K562 (cell line): Measurements from ENCODE around the gene GABRB1. TPM values are rescaled to one million over a fixed set of nuclear protein-coding genes. Genes with fewer than 3 reads are reported as not detected.

ENCODE experiments used
- ATAC-seq: fragments of 200-7000 bp; cut with Tn5 transposase; 3 replicates; pipeline ENCODE4 v1.9.1; 2020; ENCODE audit warnings: moderate library complexity
- BruUV-seq: library from RNA; stranded (reverse); fragments of 400-500 nt; replicated peaks from 2 replicates; lab custom pipeline; 2021; lab: Mats Ljungman, UMichigan
- CTCF ChIA-PET: fragments of 300-600 bp; formaldehyde crosslinking; extraction: SDS; loops from one replicate; lab custom pipeline; 2021; ENCODE audit warnings: low intra/inter-chr PET ratio; lab: Yijun Ruan, JAX
- POLR2A ChIA-PET: fragments of 300-600, 350-650 bp; sonication (Branson Sonifier 250); formaldehyde crosslinking; extraction: SDS; loops from one replicate; lab custom pipeline; 2021; ENCODE audit warnings: antibody characterized with exemption, inconsistent platforms; lab: Yijun Ruan, JAX
- DNase-seq, 4 experiments: peaks; one replicate each; pipeline versions ENCODE4 v3.0.0 to v3.0.0-alpha.2; 2011 to 2018; ENCODE audit warnings: low spot score in 3 of 4, mixed read lengths in 3 of 4; ENCODE audit errors: extremely low read depth in 1 of 4
- FAIRE-seq: peaks from 2 replicates; lab custom pipeline; 2011; peaks lifted over from hg19 to GRCh38; lab: Jason Lieb, UNC
- H2AFZ ChIP-seq: 2 replicates; pipeline ENCODE4 v1.6.0; 2011; ENCODE audit warnings: low read depth, low read length, control low read depth, inconsistent platforms
- H3K27ac ChIP-seq: fragments of 200-600 bp; 3 replicates; pipeline ENCODE4 v1.8.0; 2011; ENCODE audit warnings: low read depth, mild to moderate bottlenecking, control low read depth, inconsistent platforms, low read length, moderate library complexity, mixed read lengths; ENCODE audit errors: extremely low read depth
- H3K27me3 ChIP-seq, 2 experiments: fragments of 300-600 bp in 1 of 2; 2 replicates in 1 of 2; 3 replicates in 1 of 2; pipeline versions ENCODE4 v1.6.0 to v1.8.0; 2011; ENCODE audit warnings: inconsistent platforms in 2 of 2, low read length in 2 of 2, mild to moderate bottlenecking in 1 of 2, mixed read lengths in 1 of 2, moderate library complexity in 1 of 2; ENCODE audit not compliant: control insufficient read depth in 2 of 2, insufficient read depth in 2 of 2
- H3K36me3 ChIP-seq: fragments of 300-600 bp; 3 replicates; pipeline ENCODE4 v1.8.0; 2011; ENCODE audit warnings: mild to moderate bottlenecking, low read length, inconsistent platforms; ENCODE audit not compliant: control insufficient read depth, insufficient read depth
- H3K4me1 ChIP-seq, 2 experiments: fragments of 200-600 bp in 1 of 2; replicated peaks in 1 of 2; 2 replicates in 1 of 2; 3 replicates in 1 of 2; pipeline versions ENCODE4 v1.5.1 to v1.8.0; 2011; ENCODE audit warnings: inconsistent platforms in 2 of 2, low read length in 2 of 2, mild to moderate bottlenecking in 1 of 2, mixed read lengths in 1 of 2, moderate library complexity in 1 of 2; ENCODE audit not compliant: control insufficient read depth in 2 of 2, insufficient read depth in 2 of 2
- H3K4me2 ChIP-seq: 2 replicates; pipeline ENCODE4 v1.6.1; 2011; ENCODE audit warnings: low read length, control low read depth, inconsistent platforms, mixed read lengths; ENCODE audit not compliant: insufficient read depth
- H3K4me3 ChIP-seq: fragments of 200-600 bp; sonication (generic), shearing (Covaris generic); 2 replicates; pipeline ENCODE4 v1.5.1; 2016; ENCODE audit warnings: control low read depth, inconsistent platforms
- H3K79me2 ChIP-seq: fragments of 200-600 bp; 3 replicates; pipeline ENCODE4 v1.8.0; 2011; ENCODE audit warnings: low read length, inconsistent platforms; ENCODE audit not compliant: control insufficient read depth, insufficient read depth
- H3K9ac ChIP-seq, 2 experiments: 2 replicates each; pipeline versions ENCODE4 v1.6.0 to v1.6.1; 2011; ENCODE audit warnings: low read depth in 2 of 2, low read length in 2 of 2, control low read depth in 1 of 2, inconsistent platforms in 1 of 2, mild to moderate bottlenecking in 1 of 2, mixed read lengths in 1 of 2; ENCODE audit not compliant: insufficient read depth in 1 of 2
- H3K9me1 ChIP-seq: one replicate; pipeline ENCODE4 v1.6.0; 2011; ENCODE audit warnings: inconsistent platforms, mild to moderate bottlenecking, low read length, moderate library complexity; ENCODE audit not compliant: control insufficient read depth, insufficient read depth
- H3K9me3 ChIP-seq: replicated peaks from 2 replicates; pipeline ENCODE4 v1.5.1; 2011; ENCODE audit warnings: low read depth, low read length, inconsistent platforms; ENCODE audit not compliant: control insufficient read depth, insufficient read depth
- H4K20me1 ChIP-seq: replicated peaks from 2 replicates; pipeline ENCODE4 v1.6.1; 2011; ENCODE audit warnings: low read length, inconsistent platforms, mixed read lengths; ENCODE audit not compliant: control insufficient read depth, insufficient read depth
- BRF1 ChIP-seq: IDR thresholded peaks from 3 replicates; pipeline ENCODE4 v1.6.1; 2011; ENCODE audit warnings: borderline replicate concordance, mild to moderate bottlenecking; ENCODE audit not compliant: insufficient read length; ENCODE audit errors: extremely low read depth
- MYBL2 ChIP-seq, 2 experiments: fragments of 450-650 bp in 1 of 2; sonication (generic) in 1 of 2; formaldehyde crosslinking in 1 of 2; IDR thresholded peaks; 2 replicates each; pipeline versions ENCODE4 v1.6.1 to v1.8.1; 2017 to 2022; ENCODE audit warnings: borderline replicate concordance in 1 of 2, inconsistent platforms in 1 of 2, low read depth in 1 of 2, mild to moderate bottlenecking in 1 of 2, missing genetic modification reagents in 1 of 2, moderate library complexity in 1 of 2
- NKRF ChIP-seq: fragments of 450-650 bp; IDR thresholded peaks from 2 replicates; pipeline ENCODE4 v1.6.1; 2016; ENCODE audit warnings: borderline replicate concordance
- PREB ChIP-seq: sonication (generic); formaldehyde crosslinking; IDR thresholded peaks from 2 replicates; pipeline ENCODE4 v1.8.1; 2023; ENCODE audit warnings: mild to moderate bottlenecking, missing genetic modification reagents
- SMARCC2 ChIP-seq: fragments of 450-650 bp; IDR thresholded peaks from 2 replicates; pipeline ENCODE4 v1.6.1; 2017; ENCODE audit warnings: antibody characterized with exemption, moderate library complexity, mild to moderate bottlenecking, low read depth
- TRIM28 ChIP-seq: fragments of 450-650 bp; IDR thresholded peaks from 2 replicates; pipeline ENCODE4 v1.6.1; 2017
- TSC22D4 ChIP-seq: fragments of 450-650 bp; IDR thresholded peaks from 2 replicates; pipeline ENCODE4 v1.6.1; 2016; ENCODE audit warnings: missing genetic modification characterization, missing biosample characterization, control low read depth
- ZNF239 ChIP-seq: fragments of 250-450 bp; sonication (Bioruptor Pico); IDR thresholded peaks from 2 replicates; pipeline ENCODE4 v1.4.0; 2020; ENCODE audit warnings: mild to moderate bottlenecking
- ZNF707 ChIP-seq: fragments of 250-450 bp; sonication (Bioruptor Pico); conservative IDR thresholded peaks from 2 replicates; pipeline ENCODE4 v1.8.0; 2022; ENCODE audit warnings: inconsistent platforms, mild to moderate bottlenecking, moderate library complexity
- WGBS: fragments of 100-300 bp; shearing (Covaris generic); methylation state at CpG from one replicate; pipeline ENCODE4 v1.1.6; 2016; ENCODE audit warnings: low coverage, mixed read lengths; ENCODE audit not compliant: insufficient coverage; ENCODE audit errors: missing lambda C conversion rate; 5-methylcytosine and 5-hydroxymethylcytosine counted together
- in situ Hi-C: fragments of 300-500 bp; cut with MboI; formaldehyde crosslinking; loops from 4 replicates; pipeline ENCODE4 v1.15.0; 2018; ENCODE audit warnings: inconsistent platforms, mixed read lengths
- intact Hi-C: fragments of 100-400 bp; cut with micrococcal nuclease; formaldehyde crosslinking; loops from 2 replicates; pipeline ENCODE4 v1.14.2; 2022
- polyA plus RNA-seq, 8 experiments: library from polyadenylated mRNA; depleted of rRNA in 4 of 8; stranded (reverse) in 5 of 8; unstranded in 3 of 8; fragments of >200 nt; fragmentation: Nextera tagmentation in 2 of 8; fragmentation: Illumina TruSeq in 1 of 8; extraction: Ambion mirVana in 2 of 8; extraction: Trizol in 1 of 8; gene quantifications; 2 replicates each; pipeline versions ENCODE4 v1.2.1 to v1.2.3, GENCODE V29; 2011 to 2014; ENCODE audit warnings: inconsistent platforms in 1 of 8, missing spikeins in 1 of 8
- total RNA-seq, 7 experiments: library from RNA; depleted of rRNA in 6 of 7; stranded (reverse); fragments of >200 nt in 6 of 7; fragmentation: Illumina TruSeq in 2 of 7; extraction: Trizol in 2 of 7; gene quantifications; 2 replicates each; pipeline versions ENCODE4 v1.2.1 to v1.2.3, GENCODE V29; 2011 to 2021; ENCODE audit warnings: low replicate concordance in 1 of 7
- TF ChIP-seq, protein P1 (sequence below): fragments of 250-450 bp; sonication (Bioruptor Pico); IDR thresholded peaks from 2 replicates; pipeline ENCODE4 v1.9.0; 2021; ENCODE audit warnings: mild to moderate bottlenecking, inconsistent platforms
- TF ChIP-seq, protein P2 (sequence below): fragments of 450-650 bp; IDR thresholded peaks from 2 replicates; pipeline ENCODE4 v1.7.1; 2018; ENCODE audit warnings: mild to moderate bottlenecking, low read depth; ENCODE audit not compliant: partially characterized antibody
- TF ChIP-seq, protein P3 (sequence below): fragments of 250-450 bp; sonication (Bioruptor Pico); IDR thresholded peaks from 2 replicates; pipeline ENCODE4 v1.4.0; 2020; ENCODE audit warnings: mild to moderate bottlenecking

Gene GABRB1
- total and polyA plus RNA-seq, 9 of the 15 experiments (the other 6 are each of a cell fraction or from before 2014, with no cell fraction given): not detected

DNA sequence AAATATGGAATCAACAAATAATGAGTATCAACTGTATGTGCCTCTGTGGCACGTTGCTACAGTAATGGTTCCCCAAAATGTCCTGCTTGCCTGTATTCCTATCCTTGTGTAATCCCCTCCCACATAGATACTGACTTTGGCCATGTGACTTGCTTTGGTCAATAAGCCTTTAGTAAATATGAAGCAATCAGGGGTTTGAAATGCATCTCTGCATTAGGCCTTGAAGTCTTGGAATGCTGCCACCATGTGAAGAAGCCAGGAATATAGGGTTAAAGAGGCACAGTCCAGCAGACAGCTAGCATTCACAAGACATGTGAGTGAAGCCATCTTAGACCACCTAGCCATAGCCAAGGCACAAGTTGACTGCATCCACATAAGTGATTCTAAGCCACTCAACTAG is 190.9 kb downstream of the GABRB1 start:
- FAIRE-seq (no peak), ATAC-seq (no peak), DNase-seq (no peak)
- CTCF ChIA-PET: no interaction called here
- in situ Hi-C loops: no loop called here
- WGBS: 0% methylated on average over 1 of the region's 1 CpG
- no peaks in the 10 kb centered on the region for H4K20me1 ChIP-seq
- H3K4me2 ChIP-seq: no peak overlapping the region
- H3K4me3 ChIP-seq: no peak overlapping the region
- no peaks in the 10 kb centered on the region for H3K9me3 ChIP-seq
- no TSS peak for BruUV-seq
- no peaks in the 10 kb centered on the region for H3K4me1 ChIP-seq
- H3K27ac ChIP-seq: no peak overlapping the region
- no peaks in the 10 kb centered on the region for H3K9me1 ChIP-seq
- no peak overlapping the region for H3K9ac ChIP-seq
- intact Hi-C loops: no loop called here
- H3K79me2 ChIP-seq: no peaks in the 10 kb centered on the region
- H3K27me3 ChIP-seq: no peaks in the 10 kb centered on the region
- no peak overlapping the region for H2AFZ ChIP-seq
- POLR2A ChIA-PET: interaction anchor here (0.6 kb wide), 1 partner anchor 522 kb away, joined by 4 read pairs; no protein-coding TSS in a partner anchor
- no peaks in the 10 kb centered on the region for H3K36me3 ChIP-seq
- TF ChIP-seq SMARCC2: no peak
- TF ChIP-seq BRF1: no peak
- TF ChIP-seq ZNF707 (CRISPR knock-in tag): no peak
- TF ChIP-seq, protein P1, sequence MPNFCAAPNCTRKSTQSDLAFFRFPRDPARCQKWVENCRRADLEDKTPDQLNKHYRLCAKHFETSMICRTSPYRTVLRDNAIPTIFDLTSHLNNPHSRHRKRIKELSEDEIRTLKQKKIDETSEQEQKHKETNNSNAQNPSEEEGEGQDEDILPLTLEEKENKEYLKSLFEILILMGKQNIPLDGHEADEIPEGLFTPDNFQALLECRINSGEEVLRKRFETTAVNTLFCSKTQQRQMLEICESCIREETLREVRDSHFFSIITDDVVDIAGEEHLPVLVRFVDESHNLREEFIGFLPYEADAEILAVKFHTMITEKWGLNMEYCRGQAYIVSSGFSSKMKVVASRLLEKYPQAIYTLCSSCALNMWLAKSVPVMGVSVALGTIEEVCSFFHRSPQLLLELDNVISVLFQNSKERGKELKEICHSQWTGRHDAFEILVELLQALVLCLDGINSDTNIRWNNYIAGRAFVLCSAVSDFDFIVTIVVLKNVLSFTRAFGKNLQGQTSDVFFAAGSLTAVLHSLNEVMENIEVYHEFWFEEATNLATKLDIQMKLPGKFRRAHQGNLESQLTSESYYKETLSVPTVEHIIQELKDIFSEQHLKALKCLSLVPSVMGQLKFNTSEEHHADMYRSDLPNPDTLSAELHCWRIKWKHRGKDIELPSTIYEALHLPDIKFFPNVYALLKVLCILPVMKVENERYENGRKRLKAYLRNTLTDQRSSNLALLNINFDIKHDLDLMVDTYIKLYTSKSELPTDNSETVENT (CRISPR knock-in tag): no peak
- TF ChIP-seq, protein P2, sequence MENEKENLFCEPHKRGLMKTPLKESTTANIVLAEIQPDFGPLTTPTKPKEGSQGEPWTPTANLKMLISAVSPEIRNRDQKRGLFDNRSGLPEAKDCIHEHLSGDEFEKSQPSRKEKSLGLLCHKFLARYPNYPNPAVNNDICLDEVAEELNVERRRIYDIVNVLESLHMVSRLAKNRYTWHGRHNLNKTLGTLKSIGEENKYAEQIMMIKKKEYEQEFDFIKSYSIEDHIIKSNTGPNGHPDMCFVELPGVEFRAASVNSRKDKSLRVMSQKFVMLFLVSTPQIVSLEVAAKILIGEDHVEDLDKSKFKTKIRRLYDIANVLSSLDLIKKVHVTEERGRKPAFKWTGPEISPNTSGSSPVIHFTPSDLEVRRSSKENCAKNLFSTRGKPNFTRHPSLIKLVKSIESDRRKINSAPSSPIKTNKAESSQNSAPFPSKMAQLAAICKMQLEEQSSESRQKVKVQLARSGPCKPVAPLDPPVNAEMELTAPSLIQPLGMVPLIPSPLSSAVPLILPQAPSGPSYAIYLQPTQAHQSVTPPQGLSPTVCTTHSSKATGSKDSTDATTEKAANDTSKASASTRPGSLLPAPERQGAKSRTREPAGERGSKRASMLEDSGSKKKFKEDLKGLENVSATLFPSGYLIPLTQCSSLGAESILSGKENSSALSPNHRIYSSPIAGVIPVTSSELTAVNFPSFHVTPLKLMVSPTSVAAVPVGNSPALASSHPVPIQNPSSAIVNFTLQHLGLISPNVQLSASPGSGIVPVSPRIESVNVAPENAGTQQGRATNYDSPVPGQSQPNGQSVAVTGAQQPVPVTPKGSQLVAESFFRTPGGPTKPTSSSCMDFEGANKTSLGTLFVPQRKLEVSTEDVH: no peak
- no peak for TF ChIP-seq MYBL2 (IDR thresholded peaks at IDR 0.05; ENCODE audit: low read depth)
- no peak for TF ChIP-seq MYBL2 (CRISPR knock-in tag; IDR thresholded peaks at IDR 0.05; ENCODE audit: borderline replicate concordance)
- TF ChIP-seq, protein P3, sequence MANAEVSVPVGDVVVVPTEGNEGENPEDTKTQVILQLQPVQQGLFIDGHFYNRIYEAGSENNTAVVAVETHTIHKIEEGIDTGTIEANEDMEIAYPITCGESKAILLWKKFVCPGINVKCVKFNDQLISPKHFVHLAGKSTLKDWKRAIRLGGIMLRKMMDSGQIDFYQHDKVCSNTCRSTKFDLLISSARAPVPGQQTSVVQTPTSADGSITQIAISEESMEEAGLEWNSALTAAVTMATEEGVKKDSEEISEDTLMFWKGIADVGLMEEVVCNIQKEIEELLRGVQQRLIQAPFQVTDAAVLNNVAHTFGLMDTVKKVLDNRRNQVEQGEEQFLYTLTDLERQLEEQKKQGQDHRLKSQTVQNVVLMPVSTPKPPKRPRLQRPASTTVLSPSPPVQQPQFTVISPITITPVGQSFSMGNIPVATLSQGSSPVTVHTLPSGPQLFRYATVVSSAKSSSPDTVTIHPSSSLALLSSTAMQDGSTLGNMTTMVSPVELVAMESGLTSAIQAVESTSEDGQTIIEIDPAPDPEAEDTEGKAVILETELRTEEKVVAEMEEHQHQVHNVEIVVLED: no peak
- TF ChIP-seq ZNF239 (CRISPR knock-in tag): no peak
- no peak for TF ChIP-seq TSC22D4
- TF ChIP-seq TRIM28: no peak
- no peak for TF ChIP-seq NKRF
- no peak for TF ChIP-seq PREB (CRISPR knock-in tag)
